ENCODE data around the gene CNDP2. TPM values are rescaled to one million over a fixed set of nuclear protein-coding genes. Genes with fewer than 3 reads are reported as not detected.
"Not testable (repeated sequence)": the region's sequence is repeated elsewhere in the genome, so short reads cannot be mapped to it uniquely, and the experiment has no call there.

Gene CNDP2
- total RNA-seq, 3 donors from 2014 or later: 81.0 to 104 (median 95.7) TPM

DNA sequence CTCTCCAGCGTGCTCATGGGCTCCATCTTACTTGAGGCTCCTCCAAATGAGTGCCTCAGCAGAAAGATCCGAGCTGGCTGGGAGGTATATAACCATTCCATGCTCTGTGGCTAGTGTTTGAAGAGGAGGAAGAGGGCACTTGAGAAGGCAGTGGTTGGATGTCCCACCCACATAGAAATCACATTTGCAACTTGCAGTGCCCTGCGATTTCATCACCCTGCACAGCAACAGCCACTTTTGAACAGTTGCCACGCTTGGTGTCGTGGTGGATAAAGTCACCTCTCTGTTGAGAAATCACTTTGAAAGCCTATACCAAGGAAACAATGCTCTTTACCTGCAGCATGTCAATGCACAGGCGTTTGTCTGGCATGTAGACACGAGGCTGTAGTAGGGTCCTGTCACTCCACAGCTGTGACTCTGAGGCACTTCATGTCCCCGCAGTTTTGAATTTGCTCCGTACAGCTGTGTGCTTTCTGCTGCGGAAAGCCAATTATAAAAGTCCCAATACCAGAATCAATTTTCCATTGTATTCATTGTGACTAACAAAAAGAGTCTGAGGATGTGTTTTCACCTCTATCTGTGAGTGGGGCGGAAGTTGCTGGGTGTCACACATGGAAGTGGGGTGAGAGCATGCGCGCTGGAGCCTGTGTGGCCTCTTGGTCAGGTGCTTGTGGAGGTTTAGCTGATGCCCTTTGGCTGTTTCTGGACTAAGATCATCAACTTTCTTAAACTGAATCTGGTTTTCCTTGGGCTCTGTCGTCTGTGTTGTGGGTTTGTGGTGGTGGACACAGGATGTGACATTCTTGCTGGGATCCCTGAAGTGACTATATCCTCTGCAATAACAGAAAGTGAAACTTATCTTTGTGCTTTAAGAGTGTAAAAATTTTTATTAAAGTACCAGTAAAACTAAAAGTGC, 2.8 kb downstream of the CNDP2 start:
- no peaks in the 10 kb centered on the region for H3K27me3 ChIP-seq
- H3K36me3 ChIP-seq: no peaks in the 10 kb centered on the region
- peak in 1 of 2 donors; percentile 27 for DNase-seq (ENCODE audit: low spot score in 2 of 2)
- H3K4me3 ChIP-seq: peak overlapping the region; percentile 17 to 52 (median 25)
- H3K4me1 ChIP-seq: no peaks in the 10 kb centered on the region
- H3K27ac ChIP-seq: peak overlapping the region; percentile 71 to 74
- no peak for TF ChIP-seq POLR2A (IDR thresholded peaks at IDR 0.05)
- no peak for TF ChIP-seq POLR2AphosphoS5 (IDR thresholded peaks at IDR 0.05)
- TF ChIP-seq, protein P1, sequence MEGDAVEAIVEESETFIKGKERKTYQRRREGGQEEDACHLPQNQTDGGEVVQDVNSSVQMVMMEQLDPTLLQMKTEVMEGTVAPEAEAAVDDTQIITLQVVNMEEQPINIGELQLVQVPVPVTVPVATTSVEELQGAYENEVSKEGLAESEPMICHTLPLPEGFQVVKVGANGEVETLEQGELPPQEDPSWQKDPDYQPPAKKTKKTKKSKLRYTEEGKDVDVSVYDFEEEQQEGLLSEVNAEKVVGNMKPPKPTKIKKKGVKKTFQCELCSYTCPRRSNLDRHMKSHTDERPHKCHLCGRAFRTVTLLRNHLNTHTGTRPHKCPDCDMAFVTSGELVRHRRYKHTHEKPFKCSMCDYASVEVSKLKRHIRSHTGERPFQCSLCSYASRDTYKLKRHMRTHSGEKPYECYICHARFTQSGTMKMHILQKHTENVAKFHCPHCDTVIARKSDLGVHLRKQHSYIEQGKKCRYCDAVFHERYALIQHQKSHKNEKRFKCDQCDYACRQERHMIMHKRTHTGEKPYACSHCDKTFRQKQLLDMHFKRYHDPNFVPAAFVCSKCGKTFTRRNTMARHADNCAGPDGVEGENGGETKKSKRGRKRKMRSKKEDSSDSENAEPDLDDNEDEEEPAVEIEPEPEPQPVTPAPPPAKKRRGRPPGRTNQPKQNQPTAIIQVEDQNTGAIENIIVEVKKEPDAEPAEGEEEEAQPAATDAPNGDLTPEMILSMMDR (IDR thresholded peaks at IDR 0.05): no peak
- H3K9me3 ChIP-seq: no peaks in the 10 kb centered on the region
- intact Hi-C loops (cut with DNase I; ENCODE audit: low total_unique reads): no loop called here

DNA sequence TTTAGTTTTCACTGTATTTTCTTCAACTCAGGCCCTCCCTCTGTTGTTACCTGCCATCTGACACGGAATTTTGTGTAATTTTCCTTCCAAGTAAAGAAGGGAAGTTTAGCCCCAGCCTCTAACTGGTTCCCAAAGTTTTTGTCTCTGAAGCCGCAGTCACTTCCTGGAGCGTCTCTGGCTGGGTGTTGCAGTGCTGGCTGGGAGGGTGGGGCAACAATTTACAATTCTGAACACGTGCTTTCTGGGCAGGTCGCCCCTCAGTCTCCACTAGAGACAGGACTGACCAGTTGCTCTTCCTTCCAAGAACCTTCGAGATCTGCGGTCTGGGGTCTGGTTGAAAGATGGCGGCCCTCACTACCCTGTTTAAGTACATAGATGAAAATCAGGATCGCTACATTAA, 3.5 kb downstream of the CNDP2 start:
- H3K27me3 ChIP-seq: no peaks in the 10 kb centered on the region
- peak overlapping the region; percentile 71 to 74 for H3K27ac ChIP-seq
- intact Hi-C loops (cut with DNase I; ENCODE audit: low total_unique reads): no loop called here
- peak in 1 of 3 donors; percentile 19 for TF ChIP-seq POLR2AphosphoS5 (IDR thresholded peaks at IDR 0.05)
- TF ChIP-seq, protein P1 (IDR thresholded peaks at IDR 0.05): no peak
- no peaks in the 10 kb centered on the region for H3K9me3 ChIP-seq
- DNase-seq (ENCODE audit: low spot score in 2 of 2): peak; percentile 38 to 84
- H3K36me3 ChIP-seq: no peaks in the 10 kb centered on the region
- H3K4me1 ChIP-seq: no peaks in the 10 kb centered on the region
- peak overlapping the region; percentile 17 to 52 (median 25) for H3K4me3 ChIP-seq

DNA sequence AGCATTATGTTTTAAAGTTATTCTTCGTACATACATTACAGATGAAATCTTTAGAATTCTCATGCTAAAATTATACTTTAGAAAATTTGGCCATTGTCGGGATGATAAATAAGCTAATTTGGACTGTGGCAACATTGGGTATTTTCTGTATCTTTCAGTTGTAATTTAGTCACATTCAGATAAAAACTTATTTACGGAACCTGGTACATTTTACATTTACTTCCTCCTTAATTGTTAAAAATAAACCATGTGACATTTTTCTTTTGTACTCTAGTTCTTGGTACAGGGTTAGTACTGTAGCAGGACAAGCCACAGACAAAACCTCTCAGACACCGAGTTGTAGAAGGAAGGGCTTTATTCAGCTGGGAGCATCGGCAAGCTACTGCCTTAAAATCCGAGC, 4.2 kb downstream of the CNDP2 start:
- H3K27ac ChIP-seq: peak overlapping the region; percentile 71 to 80
- no peak for DNase-seq (ENCODE audit: low spot score in 2 of 2)
- H3K9me3 ChIP-seq: no peaks in the 10 kb centered on the region
- no peak for TF ChIP-seq POLR2A (IDR thresholded peaks at IDR 0.05)
- no peak for TF ChIP-seq POLR2AphosphoS5 (IDR thresholded peaks at IDR 0.05)
- TF ChIP-seq, protein P1 (IDR thresholded peaks at IDR 0.05): no peak
- H3K4me1 ChIP-seq: no peaks in the 10 kb centered on the region
- H3K27me3 ChIP-seq: no peaks in the 10 kb centered on the region
- intact Hi-C loops (cut with DNase I; ENCODE audit: low total_unique reads): no loop called here
- peak overlapping the region in 2 of 3 donors; percentile 17 to 40 for H3K4me3 ChIP-seq
- no peaks in the 10 kb centered on the region for H3K36me3 ChIP-seq

DNA sequence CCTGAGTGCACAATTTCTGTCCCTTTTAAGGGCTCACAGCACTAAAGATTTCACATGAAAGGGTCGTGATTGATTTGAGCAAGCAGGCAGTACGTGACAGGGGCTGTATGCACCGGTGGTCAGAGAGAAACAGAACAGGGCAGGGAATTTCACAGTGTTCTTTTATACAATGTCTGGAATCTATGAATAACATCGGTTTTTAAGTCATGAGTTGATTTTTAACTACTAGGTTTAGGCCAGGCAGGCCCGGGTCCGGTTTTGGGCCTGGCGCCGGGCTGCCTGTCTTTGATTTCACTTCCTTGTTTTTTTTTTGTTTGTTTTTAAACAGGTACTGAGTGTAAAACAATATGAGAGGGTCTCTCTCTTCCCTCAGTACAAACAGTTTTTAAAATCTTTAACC, 4.6 kb downstream of the CNDP2 start:
- H3K9me3 ChIP-seq; H3K4me1 ChIP-seq; intact Hi-C loops (cut with DNase I; ENCODE audit: low total_unique reads); H3K36me3 ChIP-seq; DNase-seq (ENCODE audit: low spot score in 2 of 2); H3K27me3 ChIP-seq: not testable (repeated sequence)
- peak overlapping the region in 2 of 3 donors; percentile 5 to 40 for H3K4me3 ChIP-seq
- peak overlapping the region; percentile 71 to 80 for H3K27ac ChIP-seq

DNA sequence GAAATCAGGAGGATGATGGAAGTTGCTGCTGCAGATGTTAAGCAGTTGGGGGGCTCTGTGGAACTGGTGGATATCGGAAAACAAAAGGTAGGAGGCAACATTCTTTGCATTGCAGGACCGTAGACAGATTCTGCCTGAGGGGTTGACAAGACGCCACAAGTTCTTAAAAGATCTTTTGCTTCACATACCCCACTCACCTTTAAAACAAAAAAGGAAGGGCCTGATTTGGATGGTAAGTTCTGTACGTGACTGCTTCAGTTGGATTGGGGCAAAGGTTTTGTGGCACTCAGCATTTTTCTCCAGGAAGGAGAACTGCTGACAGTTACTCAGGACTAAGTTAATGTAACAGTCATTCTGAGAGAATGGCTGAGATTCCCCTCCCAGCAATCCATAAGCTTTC, 5.2 kb downstream of the CNDP2 start:
- H3K27me3 ChIP-seq: no peaks in the 10 kb centered on the region
- H3K27ac ChIP-seq: peak overlapping the region; percentile 71 to 80
- intact Hi-C loops (cut with DNase I; ENCODE audit: low total_unique reads): no loop called here
- no peaks in the 10 kb centered on the region for H3K9me3 ChIP-seq
- H3K4me3 ChIP-seq: peak overlapping the region in 1 of 3 donors; percentile 40
- TF ChIP-seq POLR2AphosphoS5 (IDR thresholded peaks at IDR 0.05) (no peak), POLR2A (IDR thresholded peaks at IDR 0.05) (no peak)
- TF ChIP-seq, protein P1 (IDR thresholded peaks at IDR 0.05): no peak
- no peaks in the 10 kb centered on the region for H3K4me1 ChIP-seq
- DNase-seq (ENCODE audit: low spot score in 2 of 2): peak in 1 of 2 donors; percentile 62
- H3K36me3 ChIP-seq: no peaks in the 10 kb centered on the region

Data from breast epithelium (tissue), 4 donors.